Erythroblast (primary cell): ENCODE data around the gene PRKCE.

Experiments used
- GATA1 ChIP-seq: IDR thresholded peaks from 2 replicates; pipeline ENCODE4 v1.6.1; 2011; ENCODE audit warnings: low read depth, mild to moderate bottlenecking, control low read depth, low read length, moderate library complexity
- POLR2A ChIP-seq: IDR thresholded peaks from 2 replicates; pipeline ENCODE4 v1.6.1; 2011; ENCODE audit warnings: mild to moderate bottlenecking, low read length

DNA sequence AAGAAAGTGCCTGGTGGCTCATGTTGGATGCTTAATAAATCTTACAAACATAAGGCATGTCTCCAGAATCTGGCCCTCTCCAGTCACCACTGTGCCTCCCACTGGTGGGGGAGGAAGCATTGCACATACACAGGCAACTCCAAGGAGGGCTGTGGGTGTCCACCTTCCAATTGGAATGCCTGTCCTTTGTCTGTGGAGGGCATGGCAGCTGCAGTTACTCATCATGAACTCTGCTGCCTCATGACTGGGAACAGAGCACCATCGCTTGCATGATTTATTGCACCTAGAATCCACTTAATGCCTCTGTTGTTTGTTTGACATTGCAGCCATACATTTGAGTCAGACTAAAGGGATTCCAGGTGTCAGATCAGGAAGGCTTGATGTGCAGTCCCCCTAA, 278.9 kb downstream of the PRKCE start:
- TF ChIP-seq POLR2A = no peak
- TF ChIP-seq GATA1 = no peak
